H1 (cell line): ENCODE data around the gene FUNDC1.
"Not testable (repeated sequence)": the region's sequence is repeated elsewhere in the genome, so short reads cannot be mapped to it uniquely, and the experiment has no call there.

Experiments used
- CEBPB ChIP-seq: IDR thresholded peaks from 2 replicates; pipeline ENCODE4 v1.6.1; 2012; ENCODE audit warnings: low read depth, low read length
- CHD2 ChIP-seq: IDR thresholded peaks from 2 replicates; pipeline ENCODE4 v1.6.1; 2012; ENCODE audit warnings: low read length, improper control_type of control experiment
- EGR1 ChIP-seq: IDR thresholded peaks from 2 replicates; pipeline ENCODE4 v1.6.1; 2011; ENCODE audit warnings: low read depth, low read length, borderline replicate concordance
- EP300 ChIP-seq, 2 experiments: IDR thresholded peaks; 1 replicate in 1 of 2; 2 replicates in 1 of 2; pipeline ENCODE4 v1.6.1; 2011 to 2012; ENCODE audit warnings: low read depth in 2 of 2, low read length in 2 of 2, mild to moderate bottlenecking in 2 of 2, borderline replicate concordance in 1 of 2, inconsistent platforms in 1 of 2, moderate library complexity in 1 of 2
- EZH2 ChIP-seq: fragments of 200-600 bp; sonication (generic); IDR thresholded peaks from 2 replicates; pipeline ENCODE4 v1.7.1; 2012; ENCODE audit warnings: low read depth, mild to moderate bottlenecking, moderate library complexity, low read length, inconsistent platforms; ENCODE audit not compliant: severe bottlenecking
- FOSL1 ChIP-seq: IDR thresholded peaks from 2 replicates; pipeline ENCODE4 v1.6.1; 2011; ENCODE audit warnings: mild to moderate bottlenecking, low read depth, low read length, moderate library complexity; ENCODE audit not compliant: insufficient read depth
- NRF1 ChIP-seq: IDR thresholded peaks from 2 replicates; pipeline ENCODE4 v1.6.1; 2011; ENCODE audit warnings: mild to moderate bottlenecking, low read depth, low read length, improper control_type of control experiment
- POLR2A ChIP-seq, 2 experiments: IDR thresholded peaks; 1 replicate in 1 of 2; 2 replicates in 1 of 2; pipeline ENCODE4 v1.6.1; 2011; ENCODE audit warnings: low read depth in 2 of 2, low read length in 2 of 2, mild to moderate bottlenecking in 2 of 2; ENCODE audit errors: control extremely low read depth in 1 of 2
- POLR2AphosphoS5 ChIP-seq: IDR thresholded peaks from 2 replicates; pipeline ENCODE4 v1.6.1; 2011; ENCODE audit warnings: low read depth, low read length
- RAD21 ChIP-seq, 2 experiments: IDR thresholded peaks in 1 of 2; conservative IDR thresholded peaks in 1 of 2; 2 replicates each; pipeline ENCODE4 v1.6.1; 2011; ENCODE audit warnings: low read depth in 2 of 2, low read length in 2 of 2, improper control_type of control experiment in 1 of 2, inconsistent platforms in 1 of 2, mild to moderate bottlenecking in 1 of 2, moderate library complexity in 1 of 2
- SIRT6 ChIP-seq: IDR thresholded peaks from one replicate; pipeline ENCODE4 v1.7.1; 2012; ENCODE audit warnings: low read length, inconsistent platforms
- SP1 ChIP-seq: IDR thresholded peaks from 2 replicates; pipeline ENCODE4 v1.6.1; 2011; ENCODE audit warnings: low read depth, low read length
- TF ChIP-seq, protein P1 (sequence below), 3 experiments: IDR thresholded peaks; 1 replicate in 2 of 3; 2 replicates in 1 of 3; pipeline versions ENCODE4 v1.5.1 to v1.6.1; 2011; ENCODE audit warnings: low read length in 3 of 3, mild to moderate bottlenecking in 3 of 3, inconsistent platforms in 2 of 3, low read depth in 1 of 3, moderate library complexity in 1 of 3; ENCODE audit not compliant: insufficient read depth in 1 of 3; ENCODE audit errors: control extremely low read depth in 1 of 3
- TF ChIP-seq, protein P2 (sequence below): IDR thresholded peaks from 2 replicates; pipeline ENCODE4 v1.6.1; 2011; ENCODE audit warnings: low read length, improper control_type of control experiment

DNA sequence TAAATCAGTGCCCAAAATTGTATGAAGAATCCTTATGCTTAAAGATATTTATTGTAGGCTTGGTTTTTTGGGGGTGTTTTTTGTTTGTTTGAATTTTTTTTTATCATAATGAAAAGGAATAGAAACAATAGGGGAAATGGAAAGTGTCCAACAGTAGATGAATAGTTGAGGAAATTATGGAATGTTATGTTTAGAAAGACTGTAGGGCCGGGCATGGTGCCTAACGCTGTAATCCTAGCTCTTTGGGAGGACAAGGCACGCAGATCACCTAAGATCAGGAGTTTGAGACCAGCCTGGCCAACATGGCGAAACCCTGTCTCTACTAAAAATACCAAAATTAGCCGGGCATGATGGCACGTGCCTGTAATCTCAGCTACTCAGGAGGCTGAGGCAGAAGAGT lies 19.2 kb upstream of the FUNDC1 start:
- TF ChIP-seq EZH2; EGR1; POLR2AphosphoS5; EP300 (IDR thresholded peaks at IDR 0.05; ENCODE audit: borderline replicate concordance in 1 of 2, low read depth in 2 of 2, low read length in 2 of 2); SP1; CEBPB; RAD21 (IDR thresholded peaks at IDR 0.05 in 1 of 2, conservative IDR thresholded peaks at IDR 0.05 in 1 of 2; ENCODE audit: low read depth in 2 of 2, low read length in 2 of 2); FOSL1; NRF1; POLR2A (IDR thresholded peaks at IDR 0.05; ENCODE audit: control extremely low read depth in 1 of 2, low read depth in 2 of 2, low read length in 2 of 2); CHD2; SIRT6: not testable (repeated sequence)
- TF ChIP-seq, protein P1, sequence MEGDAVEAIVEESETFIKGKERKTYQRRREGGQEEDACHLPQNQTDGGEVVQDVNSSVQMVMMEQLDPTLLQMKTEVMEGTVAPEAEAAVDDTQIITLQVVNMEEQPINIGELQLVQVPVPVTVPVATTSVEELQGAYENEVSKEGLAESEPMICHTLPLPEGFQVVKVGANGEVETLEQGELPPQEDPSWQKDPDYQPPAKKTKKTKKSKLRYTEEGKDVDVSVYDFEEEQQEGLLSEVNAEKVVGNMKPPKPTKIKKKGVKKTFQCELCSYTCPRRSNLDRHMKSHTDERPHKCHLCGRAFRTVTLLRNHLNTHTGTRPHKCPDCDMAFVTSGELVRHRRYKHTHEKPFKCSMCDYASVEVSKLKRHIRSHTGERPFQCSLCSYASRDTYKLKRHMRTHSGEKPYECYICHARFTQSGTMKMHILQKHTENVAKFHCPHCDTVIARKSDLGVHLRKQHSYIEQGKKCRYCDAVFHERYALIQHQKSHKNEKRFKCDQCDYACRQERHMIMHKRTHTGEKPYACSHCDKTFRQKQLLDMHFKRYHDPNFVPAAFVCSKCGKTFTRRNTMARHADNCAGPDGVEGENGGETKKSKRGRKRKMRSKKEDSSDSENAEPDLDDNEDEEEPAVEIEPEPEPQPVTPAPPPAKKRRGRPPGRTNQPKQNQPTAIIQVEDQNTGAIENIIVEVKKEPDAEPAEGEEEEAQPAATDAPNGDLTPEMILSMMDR (IDR thresholded peaks at IDR 0.05; ENCODE audit: control extremely low read depth in 1 of 3, insufficient read depth in 1 of 3, low read depth in 1 of 3, low read length in 3 of 3) = not testable (repeated sequence)
- TF ChIP-seq, protein P2, sequence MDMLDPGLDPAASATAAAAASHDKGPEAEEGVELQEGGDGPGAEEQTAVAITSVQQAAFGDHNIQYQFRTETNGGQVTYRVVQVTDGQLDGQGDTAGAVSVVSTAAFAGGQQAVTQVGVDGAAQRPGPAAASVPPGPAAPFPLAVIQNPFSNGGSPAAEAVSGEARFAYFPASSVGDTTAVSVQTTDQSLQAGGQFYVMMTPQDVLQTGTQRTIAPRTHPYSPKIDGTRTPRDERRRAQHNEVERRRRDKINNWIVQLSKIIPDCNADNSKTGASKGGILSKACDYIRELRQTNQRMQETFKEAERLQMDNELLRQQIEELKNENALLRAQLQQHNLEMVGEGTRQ = not testable (repeated sequence)
